Activated naive CD8-positive, alpha-beta T cell treated with anti-CD3 and anti-CD28 coated beads for 36 hours (primary cell): ENCODE data around the gene APOBEC3B. TPM values are rescaled to one million over a fixed set of nuclear protein-coding genes. Genes with fewer than 3 reads are reported as not detected.
A peak's percentile ranks its signal among the peaks of the same experiment; 100 is the strongest.
"Not testable (repeated sequence)": the region's sequence is repeated elsewhere in the genome, so short reads cannot be mapped to it uniquely, and the experiment has no call there.

Experiments
- DNase-seq: peaks from one replicate; pipeline ENCODE4 v3.0.0; 2021
- H3K27ac Mint-ChIP-seq: one replicate; pipeline ENCODE4 v1.8.0; 2022; ENCODE audit warnings: mild to moderate bottlenecking, moderate library complexity, mixed read lengths
- H3K27me3 Mint-ChIP-seq: one replicate; pipeline ENCODE4 v1.8.0; 2022; ENCODE audit warnings: mild to moderate bottlenecking, mixed read lengths
- H3K36me3 Mint-ChIP-seq: one replicate; pipeline ENCODE4 v1.8.0; 2021; ENCODE audit warnings: mild to moderate bottlenecking, mixed read lengths
- H3K4me1 Mint-ChIP-seq: one replicate; pipeline ENCODE4 v1.8.0; 2021; ENCODE audit warnings: mixed read lengths
- H3K4me3 Mint-ChIP-seq: one replicate; pipeline ENCODE4 v1.8.0; 2022; ENCODE audit warnings: mild to moderate bottlenecking, moderate library complexity, mixed read lengths
- H3K9me3 Mint-ChIP-seq: one replicate; pipeline ENCODE4 v1.8.0; 2022; ENCODE audit warnings: mixed read lengths
- total RNA-seq, 2 experiments: library from RNA; stranded (reverse); gene quantifications; one replicate each; pipeline ENCODE4 v1.2.3, GENCODE V29; 2021

The APOBEC3B gene
- total RNA-seq, 2 experiments from 2014 or later, result 3.4 TPM

DNA sequence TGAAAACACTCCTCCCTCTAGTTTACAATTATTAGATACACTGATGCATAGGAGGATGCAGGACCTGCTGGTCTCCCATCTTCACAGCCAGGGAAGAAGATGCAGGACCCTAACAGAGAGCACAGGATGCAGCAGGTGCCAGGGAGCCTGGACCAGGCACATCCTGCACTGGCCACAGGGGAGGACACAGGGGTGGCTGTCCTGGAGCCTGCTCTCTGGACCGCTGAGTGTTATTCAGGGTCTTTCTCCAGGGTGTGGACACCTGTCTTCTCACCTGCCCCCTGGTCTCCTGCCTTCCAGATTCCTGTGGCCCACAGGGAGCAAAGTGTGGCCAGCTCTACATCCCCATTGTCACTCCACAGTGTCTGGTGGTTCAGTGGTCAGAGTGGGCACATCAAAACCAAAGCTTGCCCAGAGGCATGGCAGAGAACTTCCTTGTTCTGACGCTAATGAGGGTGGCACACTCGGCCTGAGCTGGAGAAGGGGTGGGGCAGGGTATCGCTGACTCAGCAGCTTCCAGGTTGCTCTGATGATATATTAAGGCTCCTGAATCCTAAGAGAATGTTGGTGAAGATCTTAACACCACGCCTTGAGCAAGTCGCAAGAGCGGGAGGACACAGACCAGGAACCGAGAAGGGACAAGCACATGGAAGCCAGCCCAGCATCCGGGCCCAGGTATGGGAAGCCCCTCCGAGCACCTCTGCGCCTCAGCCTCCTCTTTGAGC is 24.9 kb upstream of the APOBEC3B start, which contains the start of gene APOBEC3A:
Gene APOBEC3A (plus strand): TSS at position 564 of the 725 bp plus-strand sequence. CDS start 83 bp downstream, at position 647.
- Mint-ChIP-seq H3K4me1 (peaks cover 24% of the 10 kb centered on the region), H3K4me3 (peak within 1 kb of the TSS; percentile 6), H3K9me3 (no peaks in the 10 kb centered on the region), H3K36me3 (no peaks in the 10 kb centered on the region), H3K27ac (peak within 1 kb of the TSS; percentile 51), H3K27me3 (peaks cover 10% of the 10 kb centered on the region)
- no peak for DNase-seq

GRCh38 chr22:38957808-38958650 is 24.1 kb upstream of the APOBEC3B start:
- Mint-ChIP-seq H3K4me3 (peak overlapping the region; percentile 6), H3K27ac (no peak overlapping the region), H3K4me1 (peaks cover 19% of the 10 kb centered on the region), H3K27me3 (peaks cover 10% of the 10 kb centered on the region), H3K9me3 (no peaks in the 10 kb centered on the region), H3K36me3 (no peaks in the 10 kb centered on the region)
- DNase-seq, result no peak

DNA sequence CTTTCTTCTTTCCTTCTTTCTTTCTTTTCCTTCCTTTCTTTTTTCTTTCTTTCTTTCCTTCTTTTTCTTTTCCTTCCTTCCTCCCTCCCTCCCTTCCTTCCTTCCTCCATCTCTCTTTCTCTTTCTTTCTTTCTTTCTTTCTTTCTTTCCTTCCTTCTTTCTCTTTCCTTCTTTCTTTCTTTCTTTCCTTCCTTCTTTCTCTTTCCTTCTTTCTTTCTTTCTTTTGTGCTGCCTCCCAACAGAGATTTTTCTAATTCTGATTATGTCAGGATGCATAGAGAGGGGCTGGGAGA is 23.6 kb upstream of the APOBEC3B start:
- not testable (repeated sequence) for H3K27me3 Mint-ChIP-seq, H3K36me3 Mint-ChIP-seq, H3K27ac Mint-ChIP-seq

GRCh38 chr22:38959590-38959989 is 22.6 kb upstream of the APOBEC3B start:
- H3K4me3 Mint-ChIP-seq, result no peak overlapping the region
- peaks cover 11% of the 10 kb centered on the region for H3K4me1 Mint-ChIP-seq
- H3K27me3 Mint-ChIP-seq, result peaks cover 10% of the 10 kb centered on the region
- no peak overlapping the region for H3K27ac Mint-ChIP-seq
- H3K9me3 Mint-ChIP-seq, result no peaks in the 10 kb centered on the region
- no peak for DNase-seq
- H3K36me3 Mint-ChIP-seq, result no peaks in the 10 kb centered on the region

More for the DNA sequence above, 23.6 kb upstream of the APOBEC3B start:
- H3K9me3 Mint-ChIP-seq, H3K4me3 Mint-ChIP-seq, DNase-seq: not testable (repeated sequence)
- H3K4me1 Mint-ChIP-seq, result peaks cover 17% of the 10 kb centered on the region

GRCh38 chr22:38960673-38961072 is 21.5 kb upstream of the APOBEC3B start:
- not testable (repeated sequence) for H3K36me3 Mint-ChIP-seq, H3K4me1 Mint-ChIP-seq, DNase-seq, H3K9me3 Mint-ChIP-seq, H3K4me3 Mint-ChIP-seq, H3K27me3 Mint-ChIP-seq, H3K27ac Mint-ChIP-seq

GRCh38 chr22:38963291-38963738 is 18.8 kb upstream of the APOBEC3B start:
- H3K27me3 Mint-ChIP-seq, H3K4me1 Mint-ChIP-seq, DNase-seq, H3K27ac Mint-ChIP-seq, H3K9me3 Mint-ChIP-seq, H3K36me3 Mint-ChIP-seq, H3K4me3 Mint-ChIP-seq: not testable (repeated sequence)

- no peaks in the 10 kb centered on the region for H3K9me3 Mint-ChIP-seq
- no peaks in the 10 kb centered on the region for H3K36me3 Mint-ChIP-seq
- DNase-seq, result no peak
- peaks cover 4% of the 10 kb centered on the region for H3K27me3 Mint-ChIP-seq
- peaks cover 4% of the 10 kb centered on the region for H3K4me1 Mint-ChIP-seq
- no peak overlapping the region for H3K4me3 Mint-ChIP-seq
- H3K27ac Mint-ChIP-seq, result no peak overlapping the region
Observed at GRCh38 chr22:38963872-38964271, 18.3 kb upstream of the APOBEC3B start.

DNA sequence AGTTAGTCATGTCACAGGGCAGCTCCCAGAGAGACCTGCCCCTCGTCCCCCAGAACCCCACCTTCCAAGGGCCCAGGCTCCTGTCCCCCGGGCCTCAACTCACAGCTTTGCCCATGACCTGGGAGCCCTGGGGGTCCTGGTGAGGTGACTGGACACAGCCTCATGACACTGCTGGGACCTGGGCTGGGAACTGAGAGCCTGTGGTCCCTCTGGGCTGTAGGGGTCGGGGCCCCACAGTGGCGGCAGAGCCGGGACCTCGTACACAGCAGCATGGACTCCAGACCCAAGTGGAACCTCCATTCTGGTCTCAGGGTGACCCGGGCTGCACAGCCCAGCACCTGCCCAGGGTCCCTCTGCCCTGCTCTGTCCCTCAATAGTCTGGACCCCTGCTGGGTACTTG is 17.8 kb upstream of the APOBEC3B start:
- no peak for DNase-seq
- Mint-ChIP-seq H3K36me3 (no peaks in the 10 kb centered on the region), H3K9me3 (no peaks in the 10 kb centered on the region), H3K27me3 (peaks cover 9% of the 10 kb centered on the region), H3K4me3 (no peak overlapping the region), H3K27ac (no peak overlapping the region), H3K4me1 (peaks cover 4% of the 10 kb centered on the region)

DNA sequence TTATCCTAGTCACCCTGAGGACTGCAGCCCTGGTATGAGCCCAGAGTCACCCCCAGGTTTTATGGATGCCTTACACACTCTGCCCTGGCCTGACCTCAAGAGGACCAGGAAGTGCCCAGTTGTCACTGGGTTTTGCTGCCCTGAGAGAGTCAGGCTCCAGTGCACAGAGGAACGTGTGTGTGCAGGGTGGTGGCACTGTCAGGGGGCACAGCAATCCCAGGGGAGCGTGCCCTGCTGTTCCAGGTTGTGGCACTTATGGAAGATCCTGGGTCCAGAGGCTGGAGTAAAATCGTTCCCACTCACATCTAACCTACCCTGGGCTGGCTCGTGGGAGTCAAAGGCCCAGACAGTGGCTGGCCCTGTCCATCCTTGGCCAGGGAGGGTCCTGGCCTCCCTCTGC is 17.2 kb upstream of the APOBEC3B start:
- H3K9me3 Mint-ChIP-seq, result no peaks in the 10 kb centered on the region
- no peak overlapping the region for H3K27ac Mint-ChIP-seq
- H3K4me3 Mint-ChIP-seq, result no peak overlapping the region
- no peaks in the 10 kb centered on the region for H3K4me1 Mint-ChIP-seq
- H3K36me3 Mint-ChIP-seq, result no peaks in the 10 kb centered on the region
- DNase-seq, result no peak
- H3K27me3 Mint-ChIP-seq, result peaks cover 14% of the 10 kb centered on the region

GRCh38 chr22:38965614-38966379 is 16.4 kb upstream of the APOBEC3B start:
- no peak for DNase-seq
- Mint-ChIP-seq H3K27me3 (peaks cover 22% of the 10 kb centered on the region), H3K36me3 (no peaks in the 10 kb centered on the region), H3K9me3 (no peaks in the 10 kb centered on the region), H3K4me3 (no peak overlapping the region), H3K27ac (no peak overlapping the region), H3K4me1 (no peaks in the 10 kb centered on the region)

DNA sequence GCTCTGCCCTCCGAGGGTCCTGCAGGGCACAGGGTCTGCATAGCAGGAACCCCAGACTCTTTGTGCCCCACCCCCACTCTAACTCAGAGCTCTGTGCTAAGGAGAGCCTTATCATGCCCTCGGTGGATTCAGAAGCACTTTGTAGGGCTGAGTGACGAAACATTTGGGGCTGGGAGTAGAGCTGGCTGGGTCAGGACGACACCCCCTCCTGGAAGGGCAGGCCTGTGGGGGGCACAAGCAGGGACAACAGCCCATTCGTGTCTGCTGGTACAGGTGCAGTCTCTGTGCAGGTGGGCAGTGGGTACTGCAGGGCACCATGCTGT is 15.8 kb upstream of the APOBEC3B start:
- H3K4me1 Mint-ChIP-seq, result no peaks in the 10 kb centered on the region

DNA sequence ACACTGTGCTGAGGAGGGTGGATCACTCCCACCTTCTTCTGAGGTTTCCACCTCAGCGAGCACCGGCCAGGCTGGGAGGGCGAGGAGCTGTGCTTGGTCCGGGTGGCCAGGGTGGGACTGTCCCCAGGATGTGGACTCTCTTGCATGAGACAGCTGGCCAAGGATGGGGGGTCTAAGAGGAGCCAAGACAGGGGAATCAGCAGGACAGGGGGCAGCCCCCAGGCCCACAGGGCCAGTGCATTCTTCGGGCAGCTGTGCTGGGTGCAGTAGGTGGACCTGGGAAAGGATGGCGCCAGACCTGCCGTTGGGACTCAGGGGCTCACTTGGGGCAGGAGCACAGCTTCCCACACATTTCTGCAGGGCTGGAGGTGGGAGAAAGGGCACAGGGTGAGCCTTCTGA is 15.2 kb upstream of the APOBEC3B start:
- H3K4me3 Mint-ChIP-seq, result no peak overlapping the region
- H3K9me3 Mint-ChIP-seq, result no peaks in the 10 kb centered on the region
- H3K27ac Mint-ChIP-seq, result no peak overlapping the region
- peaks cover 22% of the 10 kb centered on the region for H3K27me3 Mint-ChIP-seq
- no peaks in the 10 kb centered on the region for H3K36me3 Mint-ChIP-seq
- no peak for DNase-seq
- H3K4me1 Mint-ChIP-seq, result no peaks in the 10 kb centered on the region

More for the DNA sequence above, 15.8 kb upstream of the APOBEC3B start:
- H3K27me3 Mint-ChIP-seq, result peaks cover 22% of the 10 kb centered on the region
- no peaks in the 10 kb centered on the region for H3K9me3 Mint-ChIP-seq
- no peaks in the 10 kb centered on the region for H3K36me3 Mint-ChIP-seq
- no peak overlapping the region for H3K27ac Mint-ChIP-seq
- no peak overlapping the region for H3K4me3 Mint-ChIP-seq
- no peak for DNase-seq

GRCh38 chr22:38967451-38968450 is 14.4 kb upstream of the APOBEC3B start:
- no peak for DNase-seq
- no peaks in the 10 kb centered on the region for H3K9me3 Mint-ChIP-seq
- H3K4me3 Mint-ChIP-seq, result no peak overlapping the region
- H3K36me3 Mint-ChIP-seq, result no peaks in the 10 kb centered on the region
- H3K27ac Mint-ChIP-seq, result no peak overlapping the region
- no peaks in the 10 kb centered on the region for H3K4me1 Mint-ChIP-seq
- peaks cover 22% of the 10 kb centered on the region for H3K27me3 Mint-ChIP-seq

GRCh38 chr22:38968801-38969200 is 13.3 kb upstream of the APOBEC3B start:
- Mint-ChIP-seq H3K4me3 (no peak overlapping the region), H3K27me3 (peaks cover 27% of the 10 kb centered on the region), H3K4me1 (peaks cover 3% of the 10 kb centered on the region), H3K27ac (no peak overlapping the region), H3K36me3 (no peaks in the 10 kb centered on the region), H3K9me3 (no peaks in the 10 kb centered on the region)
- DNase-seq, result no peak
